GM23338 (cell line): ENCODE results near the gene CPLANE2. TPM values are rescaled to one million over a fixed set of nuclear protein-coding genes. Genes with fewer than 3 reads are reported as not detected.

Experiments used
- ATAC-seq: fragments of 200-7000 bp; cut with Tn5 transposase; 3 replicates; pipeline ENCODE4 v1.9.1; 2020
- DNase-seq: peaks from one replicate; pipeline ENCODE4 v3.0.0-alpha.2; 2015; ENCODE audit warnings: low spot score
- H2AFZ ChIP-seq: fragments of 200-600 bp; sonication (generic); 2 replicates; pipeline ENCODE4 v1.8.0; 2016; ENCODE audit warnings: antibody characterized with exemption, mild to moderate bottlenecking, moderate library complexity
- H3F3A ChIP-seq: fragments of 200-600 bp; sonication (generic); replicated peaks from 2 replicates; pipeline ENCODE4 v1.8.0; 2017; ENCODE audit warnings: antibody characterized with exemption, mixed run types, low read depth
- H3K27ac ChIP-seq: fragments of 200-600 bp; sonication (generic); 2 replicates; pipeline ENCODE4 v1.6.1; 2016; ENCODE audit warnings: low read depth
- H3K27me3 ChIP-seq: fragments of 200-600 bp; sonication (generic); 2 replicates; pipeline ENCODE4 v1.8.0; 2016; ENCODE audit warnings: mild to moderate bottlenecking, mixed run types, moderate library complexity; ENCODE audit not compliant: insufficient read depth
- H3K36me3 ChIP-seq: fragments of 200-600 bp; sonication (generic); 2 replicates; pipeline ENCODE4 v1.8.0; 2016; ENCODE audit warnings: mild to moderate bottlenecking; ENCODE audit not compliant: insufficient read depth
- H3K4me1 ChIP-seq: fragments of 200-600 bp; sonication (generic); 2 replicates; pipeline ENCODE4 v1.8.0; 2016; ENCODE audit warnings: mild to moderate bottlenecking, moderate library complexity; ENCODE audit not compliant: insufficient read depth
- H3K4me2 ChIP-seq: fragments of 200-600 bp; sonication (generic); 2 replicates; pipeline ENCODE4 v1.7.1; 2017; ENCODE audit warnings: mixed run types
- H3K4me3 ChIP-seq: fragments of 200-600 bp; sonication (generic); 2 replicates; pipeline ENCODE4 v1.6.1; 2016; ENCODE audit warnings: mixed run types
- H3K79me2 ChIP-seq: fragments of 200-600 bp; sonication (generic); replicated peaks from 2 replicates; pipeline ENCODE4 v1.8.0; 2017; ENCODE audit warnings: mild to moderate bottlenecking; ENCODE audit not compliant: insufficient read depth
- H3K9me2 ChIP-seq: fragments of 200-600 bp; sonication (generic); 2 replicates; pipeline ENCODE4 v1.8.0; 2017; ENCODE audit not compliant: insufficient read depth
- H4K20me1 ChIP-seq: fragments of 200-600 bp; sonication (generic); replicated peaks from 2 replicates; pipeline ENCODE4 v1.8.0; 2017; ENCODE audit warnings: mild to moderate bottlenecking; ENCODE audit not compliant: insufficient read depth
- H3K27ac Mint-ChIP-seq: 2 replicates; pipeline ENCODE4 v1.8.0; 2020; ENCODE audit warnings: inconsistent platforms, mild to moderate bottlenecking, moderate library complexity, mixed read lengths
- H3K27me3 Mint-ChIP-seq: 3 replicates; pipeline ENCODE4 v1.8.0; 2022; ENCODE audit warnings: low read depth, mild to moderate bottlenecking, moderate library complexity, mixed read lengths, inconsistent platforms; ENCODE audit not compliant: insufficient read depth, poor library complexity
- H3K36me3 Mint-ChIP-seq: 3 replicates; pipeline ENCODE4 v1.8.0; 2021; ENCODE audit warnings: low read depth, mild to moderate bottlenecking, inconsistent platforms, moderate library complexity, mixed read lengths
- H3K4me1 Mint-ChIP-seq: 3 replicates; pipeline ENCODE4 v1.8.0; 2020; ENCODE audit warnings: mild to moderate bottlenecking, inconsistent platforms, mixed read lengths
- H3K4me3 Mint-ChIP-seq: 3 replicates; pipeline ENCODE4 v1.8.0; 2021; ENCODE audit warnings: moderate library complexity, mild to moderate bottlenecking, inconsistent platforms, mixed read lengths
- H3K9me3 Mint-ChIP-seq: 3 replicates; pipeline ENCODE4 v1.8.0; 2020; ENCODE audit warnings: moderate library complexity, mild to moderate bottlenecking, inconsistent platforms, mixed read lengths
- CTCF ChIP-seq, 2 experiments: fragments of 200-600 bp in 1 of 2; sonication (generic) in 1 of 2; conservative IDR thresholded peaks; 2 replicates each; pipeline versions ENCODE4 v1.5.1 to v1.6.1; 2016 to 2017; ENCODE audit warnings: antibody characterized with exemption in 2 of 2, low read depth in 2 of 2, mild to moderate bottlenecking in 2 of 2, moderate library complexity in 1 of 2
- EZH2 ChIP-seq: fragments of 200-600 bp; sonication (generic); IDR thresholded peaks from one replicate; pipeline ENCODE4 v1.8.0; 2017; ENCODE audit warnings: antibody characterized with exemption, mild to moderate bottlenecking, low read depth; ENCODE audit not compliant: unreplicated experiment
- EZH2phosphoT487 ChIP-seq: fragments of 200-600 bp; sonication (generic); IDR thresholded peaks from one replicate; pipeline ENCODE4 v1.8.1; 2018; ENCODE audit warnings: antibody characterized with exemption; ENCODE audit not compliant: unreplicated experiment
- JUNB ChIP-seq: IDR thresholded peaks from one replicate; pipeline ENCODE4 v1.6.1; 2016; ENCODE audit warnings: antibody characterized with exemption; ENCODE audit not compliant: unreplicated experiment
- NANOG ChIP-seq: IDR thresholded peaks from 2 replicates; pipeline ENCODE4 v1.6.1; 2016; ENCODE audit warnings: antibody characterized with exemption, borderline replicate concordance
- POLR2AphosphoS5 ChIP-seq: IDR thresholded peaks from 2 replicates; pipeline ENCODE4 v1.6.1; 2016; ENCODE audit warnings: antibody characterized with exemption, low read depth
- REST ChIP-seq: IDR thresholded peaks from one replicate; pipeline ENCODE4 v1.6.1; 2018; ENCODE audit warnings: antibody characterized with exemption; ENCODE audit not compliant: unreplicated experiment
- STAT1 ChIP-seq: IDR thresholded peaks from one replicate; pipeline ENCODE4 v1.6.1; 2016; ENCODE audit warnings: antibody characterized with exemption; ENCODE audit not compliant: unreplicated experiment
- ZNF331 ChIP-seq: fragments of 250-450 bp; sonication (Bioruptor Pico); IDR thresholded peaks from 2 replicates; pipeline ENCODE4 v1.5.0; 2020; ENCODE audit warnings: low read depth, mild to moderate bottlenecking, moderate library complexity
- ZNF462 ChIP-seq: fragments of 250-450 bp; sonication (Bioruptor Pico); IDR thresholded peaks from 2 replicates; pipeline ENCODE4 v1.5.0; 2020; ENCODE audit warnings: mild to moderate bottlenecking, moderate library complexity
- polyA plus RNA-seq: library from polyadenylated mRNA; unstranded; fragments of >200 nt; fragmentation: Nextera tagmentation; extraction: Ambion mirVana; gene quantifications from 2 replicates; pipeline ENCODE4 v1.2.1, GENCODE V29; 2016
- total RNA-seq: library from RNA; depleted of rRNA; stranded (reverse); fragments of >200 nt; shearing (Covaris generic); gene quantifications from 2 replicates; pipeline ENCODE4 v1.2.3, GENCODE V29; 2014

CPLANE2 gene
- total and polyA plus RNA-seq, 2 experiments from 2014 or later: 0.44 to 1.8 TPM

GRCh38 chr1:16183179-16183578 is 53.8 kb downstream of the CPLANE2 start:
- ATAC-seq: no peak
- no peaks in the 10 kb centered on the region for H3K27me3 ChIP-seq
- no peak overlapping the region for H2AFZ ChIP-seq
- no peaks in the 10 kb centered on the region for H3K36me3 ChIP-seq
- no peak for TF ChIP-seq JUNB
- TF ChIP-seq ZNF462 (CRISPR knock-in tag): no peak
- TF ChIP-seq REST: no peak
- no peak for TF ChIP-seq ZNF331
- no peak for TF ChIP-seq CTCF (conservative IDR thresholded peaks at IDR 0.05; ENCODE audit: low read depth in 2 of 2)
- TF ChIP-seq NANOG: no peak
- no peak for TF ChIP-seq STAT1
- TF ChIP-seq EZH2phosphoT487: no peak
- no peak for TF ChIP-seq EZH2
- TF ChIP-seq POLR2AphosphoS5: no peak
- H3K9me2 ChIP-seq: no peaks in the 10 kb centered on the region
- H3K4me2 ChIP-seq: no peak overlapping the region
- no peaks in the 10 kb centered on the region for H3K9me3 Mint-ChIP-seq
- H3K79me2 ChIP-seq: no peaks in the 10 kb centered on the region
- H3F3A ChIP-seq: peaks cover 4% of the 10 kb centered on the region; the same call in 1 of the 2 replicates
- no peak overlapping the region for H3K4me3 ChIP-seq
- H4K20me1 ChIP-seq: no peaks in the 10 kb centered on the region
- no peak overlapping the region for H3K4me3 Mint-ChIP-seq
- H3K27ac ChIP-seq: no peak overlapping the region
- no peak for DNase-seq
- H3K27me3 Mint-ChIP-seq: peaks cover 20% of the 10 kb centered on the region
- peaks cover 16% of the 10 kb centered on the region for H3K4me1 Mint-ChIP-seq
- no peaks in the 10 kb centered on the region for H3K36me3 Mint-ChIP-seq
- peaks cover 9% of the 10 kb centered on the region; the same call in 1 of the 2 replicates for H3K4me1 ChIP-seq
- no peak overlapping the region for H3K27ac Mint-ChIP-seq
